DMS79 treated with DMSO at 0.1 percent for 48 hours (cell line): ENCODE measurements around the gene PPBP.

Experiments
- DNase-seq: peaks from one replicate; lab custom pipeline; 2025; lab: John Stamatoyannopoulos, UW

PPBP gene

GRCh38 chr4:73988061-73988460, at the start of gene PPBP:
TSS of gene PPBP (minus strand) at chr4:73988190. CDS start at chr4:73988103, 87 bp downstream.
- no peak for DNase-seq

- DNase-seq = no peak
These were observed 49.3 kb upstream of the PPBP start for GRCh38 chr4:74037076-74037955.

- DNase-seq = no peak
These were observed 45.7 kb upstream of the PPBP start for GRCh38 chr4:74033739-74034138.

- no peak for DNase-seq
These were observed 44.1 kb upstream of the PPBP start for GRCh38 chr4:74032064-74032463.

GRCh38 chr4:74031576-74031975, 43.6 kb upstream of the PPBP start:
- DNase-seq = no peak

- DNase-seq = no peak
These were observed 42.3 kb upstream of the PPBP start for GRCh38 chr4:74030285-74030684.

GRCh38 chr4:74028504-74028903, 40.5 kb upstream of the PPBP start:
- no peak for DNase-seq

GRCh38 chr4:74023709-74024108, 35.7 kb upstream of the PPBP start:
- DNase-seq = no peak

GRCh38 chr4:74021601-74022000, 33.6 kb upstream of the PPBP start:
- DNase-seq = no peak

GRCh38 chr4:74018771-74019170, 30.8 kb upstream of the PPBP start:
- DNase-seq = no peak

GRCh38 chr4:74018116-74018515, 30.1 kb upstream of the PPBP start:
- DNase-seq = no peak

- DNase-seq = no peak
These were observed 28.1 kb upstream of the PPBP start for GRCh38 chr4:74016068-74016467.

GRCh38 chr4:74015126-74015780, 27.3 kb upstream of the PPBP start:
- DNase-seq = no peak

GRCh38 chr4:74014332-74014731, 26.3 kb upstream of the PPBP start:
- DNase-seq = no peak

GRCh38 chr4:74013264-74013663, 25.3 kb upstream of the PPBP start:
- no peak for DNase-seq

- no peak for DNase-seq
These were observed 24.1 kb upstream of the PPBP start for GRCh38 chr4:74012130-74012529.

GRCh38 chr4:74009307-74009706, 21.3 kb upstream of the PPBP start:
- DNase-seq = no peak

GRCh38 chr4:74006009-74006476, 18.1 kb upstream of the PPBP start:
- no peak for DNase-seq

- no peak for DNase-seq
These were observed 17.5 kb upstream of the PPBP start for GRCh38 chr4:74005528-74005927.

- no peak for DNase-seq
These were observed 16.7 kb upstream of the PPBP start for GRCh38 chr4:74004668-74005067.

GRCh38 chr4:74000301-74000700, 12.3 kb upstream of the PPBP start:
- no peak for DNase-seq

GRCh38 chr4:73998040-73999011, 10.3 kb upstream of the PPBP start, which contains the start of gene CXCL5:
TSS of gene CXCL5 (minus strand) at chr4:73998677. CDS start at chr4:73998581, 96 bp downstream.
- DNase-seq = no peak
